CD4-positive, alpha-beta memory T cell (primary cell): ENCODE results near the gene SMYD3. TPM values are rescaled to one million over a fixed set of nuclear protein-coding genes. Genes with fewer than 3 reads are reported as not detected.

Experiments
- CTCF ChIA-PET: fragments of 350-600 bp; sonication (Branson Sonifier 250); formaldehyde crosslinking; loops from one replicate; lab custom pipeline; 2021; ENCODE audit warnings: inconsistent platforms; ENCODE audit not compliant: partially characterized antibody; lab: Charles Lee
- POLR2A ChIA-PET: fragments of 350-600 bp; sonication (Branson Sonifier 250); formaldehyde crosslinking; loops from one replicate; lab custom pipeline; 2021; ENCODE audit not compliant: partially characterized antibody; lab: Charles Lee
- DNase-seq, 5 donors: peaks; one replicate each; pipeline versions ENCODE4 v3.0.0 to v3.0.0-alpha.2; 2020 to 2022; ENCODE audit warnings: mixed read lengths in 1 of 5
- H3K27ac ChIP-seq: one replicate; pipeline ENCODE4 v1.7.0; 2013; ENCODE audit warnings: low read depth, low read length
- H3K27me3 ChIP-seq: 2 replicates; pipeline ENCODE4 v1.7.0; 2013; ENCODE audit warnings: mild to moderate bottlenecking, low read length, moderate library complexity; ENCODE audit not compliant: insufficient read depth
- H3K36me3 ChIP-seq: 2 replicates; pipeline ENCODE4 v1.7.0; 2013; ENCODE audit warnings: mild to moderate bottlenecking, low read length, moderate library complexity; ENCODE audit not compliant: insufficient read depth
- H3K4me1 ChIP-seq: 2 replicates; pipeline ENCODE4 v1.7.0; 2013; ENCODE audit warnings: mild to moderate bottlenecking, low read length, moderate library complexity; ENCODE audit not compliant: insufficient read depth
- H3K4me3 ChIP-seq, 2 donors: one replicate each; pipeline ENCODE4 v1.7.0; 2013; ENCODE audit warnings: low read length in 2 of 2, mild to moderate bottlenecking in 1 of 2
- H3K9me3 ChIP-seq, 2 donors: one replicate each; pipeline ENCODE4 v1.7.0; 2013; ENCODE audit warnings: low read length in 2 of 2, control low read depth in 1 of 2; ENCODE audit not compliant: control insufficient read depth in 1 of 2
- H3K27ac Mint-ChIP-seq, 7 donors: one replicate each; pipeline ENCODE4 v1.8.0; 2020 to 2021; ENCODE audit warnings: mixed read lengths in 7 of 7, mild to moderate bottlenecking in 6 of 7, inconsistent platforms in 3 of 7, moderate library complexity in 3 of 7
- H3K27me3 Mint-ChIP-seq, 2 donors: one replicate each; pipeline ENCODE4 v1.8.0; 2020 to 2021; ENCODE audit warnings: mixed read lengths in 2 of 2
- H3K36me3 Mint-ChIP-seq, 2 donors: one replicate each; pipeline ENCODE4 v1.8.0; 2020 to 2021; ENCODE audit warnings: mixed read lengths in 2 of 2, inconsistent platforms in 1 of 2, mild to moderate bottlenecking in 1 of 2
- H3K4me1 Mint-ChIP-seq, 4 donors: one replicate each; pipeline ENCODE4 v1.8.0; 2020 to 2021; ENCODE audit warnings: mixed read lengths in 4 of 4, mild to moderate bottlenecking in 1 of 4
- H3K4me3 Mint-ChIP-seq, 8 donors: one replicate each; pipeline ENCODE4 v1.8.0; 2020 to 2021; ENCODE audit warnings: mixed read lengths in 8 of 8, mild to moderate bottlenecking in 7 of 8, moderate library complexity in 6 of 8, inconsistent platforms in 3 of 8
- H3K9me3 Mint-ChIP-seq, 8 donors: one replicate each; pipeline ENCODE4 v1.8.0; 2020 to 2021; ENCODE audit warnings: mixed read lengths in 8 of 8, mild to moderate bottlenecking in 5 of 8, inconsistent platforms in 3 of 8, moderate library complexity in 1 of 8
- intact Hi-C: fragments of 100-400 bp; cut with micrococcal nuclease; formaldehyde crosslinking; loops from one replicate; pipeline ENCODE4 v1.15.1; 2023
- polyA plus RNA-seq, 2 donors: library from polyadenylated mRNA; unstranded; fragments of 300-500 nt; fragmentation: Illumina TruSeq; gene quantifications; one replicate each; pipeline ENCODE4 v1.2.3, GENCODE V29; 2021
- total RNA-seq, 2 experiments: library from RNA; stranded (reverse); gene quantifications; one replicate each; pipeline ENCODE4 v1.2.3, GENCODE V29; 2021

The SMYD3 gene
- total and polyA plus RNA-seq, 4 experiments from 2014 or later = 19.5 to 28.9 (median 22.9) TPM

- DNase-seq = no peak
- no peaks in the 10 kb centered on the region for H3K36me3 Mint-ChIP-seq
- H3K27me3 Mint-ChIP-seq = no peaks in the 10 kb centered on the region
- ChIA-PET POLR2A (no interaction called here), CTCF (no interaction called here)
- Histone ChIP-seq H3K4me3 (no peak overlapping the region), H3K9me3 (no peaks in the 10 kb centered on the region), H3K36me3 (no peaks in the 10 kb centered on the region), H3K27ac (no peak overlapping the region), H3K27me3 (no peaks in the 10 kb centered on the region), H3K4me1 (no peaks in the 10 kb centered on the region)
- no peak overlapping the region for H3K27ac Mint-ChIP-seq
- no peaks in the 10 kb centered on the region for H3K4me1 Mint-ChIP-seq
- no peak overlapping the region for H3K4me3 Mint-ChIP-seq
- intact Hi-C loops = no loop called here
- H3K9me3 Mint-ChIP-seq = peaks cover 0 to 9% (median 4%) of the 10 kb centered on the region in 8 donors
Measured at GRCh38 chr1:245702346-245702745, 804.7 kb downstream of the SMYD3 start.

GRCh38 chr1:245701631-245702030 is 805.4 kb downstream of the SMYD3 start:
- Mint-ChIP-seq H3K4me3 (no peak overlapping the region), H3K27ac (no peak overlapping the region), H3K9me3 (peaks cover 0 to 9% (median 4%) of the 10 kb centered on the region in 8 donors), H3K36me3 (no peaks in the 10 kb centered on the region), H3K27me3 (no peaks in the 10 kb centered on the region), H3K4me1 (no peaks in the 10 kb centered on the region)
- Histone ChIP-seq H3K4me1 (no peaks in the 10 kb centered on the region), H3K36me3 (no peaks in the 10 kb centered on the region), H3K27ac (no peak overlapping the region), H3K9me3 (no peaks in the 10 kb centered on the region), H3K27me3 (no peaks in the 10 kb centered on the region), H3K4me3 (no peak overlapping the region)
- POLR2A ChIA-PET = no interaction called here
- CTCF ChIA-PET = no interaction called here
- intact Hi-C loops = no loop called here
- DNase-seq = no peak

- no peaks in the 10 kb centered on the region for H3K9me3 ChIP-seq
- peaks cover 0 to 9% (median 3%) of the 10 kb centered on the region in 8 donors for H3K9me3 Mint-ChIP-seq
- H3K4me3 Mint-ChIP-seq = no peak overlapping the region
- no peaks in the 10 kb centered on the region for H3K27me3 ChIP-seq
- H3K36me3 Mint-ChIP-seq = no peaks in the 10 kb centered on the region
- H3K27me3 Mint-ChIP-seq = no peaks in the 10 kb centered on the region
- H3K27ac Mint-ChIP-seq = no peak overlapping the region
- intact Hi-C loops = no loop called here
- H3K36me3 ChIP-seq = no peaks in the 10 kb centered on the region
- ChIA-PET CTCF (no interaction called here), POLR2A (no interaction called here)
- no peaks in the 10 kb centered on the region for H3K4me1 ChIP-seq
- H3K4me3 ChIP-seq = no peak overlapping the region
- H3K4me1 Mint-ChIP-seq = no peaks in the 10 kb centered on the region
- DNase-seq = no peak
- no peak overlapping the region for H3K27ac ChIP-seq
Measured at GRCh38 chr1:245700631-245701030, 806.4 kb downstream of the SMYD3 start.

Other genes starting within 250 kb of the SMYD3 start
- 1 to 10 TPM; 8.8 to 9.6 TPM for gene TFB2M, start 59.0 kb upstream of the SMYD3 start, total RNA-seq
- gene TFB2M, start 59.0 kb upstream of the SMYD3 start, polyA plus RNA-seq = 10 to 100 TPM; 16.4 to 29.0 TPM
- 100 to 1,000 TPM in 1 of 2 experiments, 10 to 100 TPM in 1; 97.8 to 103 TPM for gene CNST, start 59.2 kb upstream of the SMYD3 start, total RNA-seq
- gene CNST, start 59.2 kb upstream of the SMYD3 start, polyA plus RNA-seq = 10 to 100 TPM; 36.2 to 58.3 TPM
- 1 to 10 TPM; 2.4 to 3.0 TPM for gene SCCPDH, start 217.1 kb upstream of the SMYD3 start, total RNA-seq
- gene SCCPDH, start 217.1 kb upstream of the SMYD3 start, polyA plus RNA-seq = 1 to 10 TPM; 3.4 to 4.8 TPM